ENCODE data around the gene DDX31. TPM values are rescaled to one million over a fixed set of nuclear protein-coding genes. Genes with fewer than 3 reads are reported as not detected.
A peak's percentile ranks its signal among the peaks of the same experiment; 100 is the strongest.

The DDX31 gene
- total RNA-seq, 1 experiment from 2014 or later = 21.9 TPM

GRCh38 chr9:132562306-132562573 is 107.5 kb downstream of the DDX31 start:
- peak; percentile 20 for DNase-seq (ENCODE audit: low spot score)
- in situ Hi-C loops (cut with HindIII; ENCODE audit: low sequenced_read_pairs) = loop anchor here (10.0 kb wide), 1 partner anchor 157 kb away; the partner anchor contains the start of gene TTF1

GRCh38 chr9:132560616-132561202 is 109.1 kb downstream of the DDX31 start:
- in situ Hi-C loops (cut with HindIII; ENCODE audit: low sequenced_read_pairs) = loop anchor here (10.0 kb wide), 1 partner anchor 156 kb away; the partner anchor contains the start of gene TTF1
- DNase-seq (ENCODE audit: low spot score) = peak; percentile 86

GRCh38 chr9:132559711-132560110 is 110.1 kb downstream of the DDX31 start:
- no peak for DNase-seq (ENCODE audit: low spot score)
- in situ Hi-C loops (cut with HindIII; ENCODE audit: low sequenced_read_pairs) = loop anchor here (10.0 kb wide), 1 partner anchor 155 kb away; the partner anchor contains the start of gene TTF1

DNA sequence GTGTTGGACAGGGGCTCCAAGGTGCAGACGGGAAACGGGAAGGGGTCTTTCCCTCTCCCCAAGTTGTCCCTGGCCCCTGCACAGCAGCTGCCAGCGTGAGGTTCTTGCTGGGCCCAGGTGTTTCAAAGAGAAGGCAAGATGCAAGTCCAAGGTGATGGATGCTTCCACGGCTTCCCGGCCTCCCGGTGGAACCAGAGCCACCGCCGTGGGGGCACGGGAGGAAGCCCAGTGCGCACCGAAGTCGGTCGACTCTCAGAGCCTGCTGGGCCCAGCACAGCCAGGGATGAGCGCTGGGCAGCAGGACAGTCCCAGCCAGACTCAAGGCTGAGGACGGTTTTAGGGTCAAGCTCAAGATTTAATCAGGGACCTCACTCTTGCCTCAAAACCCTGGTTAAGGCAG is 112.6 kb downstream of the DDX31 start:
- in situ Hi-C loops (cut with HindIII; ENCODE audit: low sequenced_read_pairs) = no loop called here
- no peak for DNase-seq (ENCODE audit: low spot score)

DNA sequence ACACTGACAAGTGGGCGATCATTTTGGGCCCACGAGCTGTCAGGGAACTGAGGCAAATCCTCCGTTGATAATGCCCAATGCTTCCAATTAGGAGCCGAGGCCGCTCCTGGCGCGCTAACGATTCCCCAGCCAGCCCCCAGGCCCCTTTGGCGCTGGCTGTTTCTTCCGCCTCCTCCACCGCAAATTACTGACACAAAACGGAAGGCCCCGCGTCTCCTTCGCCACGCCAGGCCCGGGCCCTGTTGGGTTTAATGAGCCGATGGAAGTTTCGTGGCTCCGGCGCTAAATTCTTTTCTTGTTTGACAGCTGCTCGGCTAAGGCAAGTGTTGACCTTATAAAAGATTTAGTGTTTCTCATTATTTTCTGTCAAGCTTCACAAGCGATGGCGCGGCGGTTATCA is 113.1 kb downstream of the DDX31 start:
- DNase-seq (ENCODE audit: low spot score) = no peak
- in situ Hi-C loops (cut with HindIII; ENCODE audit: low sequenced_read_pairs) = no loop called here

DNA sequence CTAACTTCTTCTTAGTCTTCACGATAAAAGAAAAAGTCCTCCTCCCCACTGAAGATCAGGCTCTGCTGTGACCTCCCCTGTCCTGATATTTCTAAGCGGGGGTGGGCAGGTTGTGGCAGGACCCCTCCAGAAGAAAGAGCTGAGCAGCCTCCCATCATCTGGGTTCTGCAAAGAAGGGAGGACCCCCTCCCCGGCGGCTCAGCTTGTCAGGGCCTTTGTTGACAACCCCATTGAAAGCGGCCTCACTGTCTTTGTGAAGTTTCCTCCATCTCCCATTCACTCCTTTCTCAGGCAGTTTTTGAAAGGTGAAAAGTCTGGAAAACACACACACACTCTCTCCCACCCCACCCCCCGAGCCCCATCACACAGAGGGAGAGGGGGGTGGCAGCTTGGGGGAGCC is 113.5 kb downstream of the DDX31 start:
- DNase-seq (ENCODE audit: low spot score) = no peak
- in situ Hi-C loops (cut with HindIII; ENCODE audit: low sequenced_read_pairs) = no loop called here

DNA sequence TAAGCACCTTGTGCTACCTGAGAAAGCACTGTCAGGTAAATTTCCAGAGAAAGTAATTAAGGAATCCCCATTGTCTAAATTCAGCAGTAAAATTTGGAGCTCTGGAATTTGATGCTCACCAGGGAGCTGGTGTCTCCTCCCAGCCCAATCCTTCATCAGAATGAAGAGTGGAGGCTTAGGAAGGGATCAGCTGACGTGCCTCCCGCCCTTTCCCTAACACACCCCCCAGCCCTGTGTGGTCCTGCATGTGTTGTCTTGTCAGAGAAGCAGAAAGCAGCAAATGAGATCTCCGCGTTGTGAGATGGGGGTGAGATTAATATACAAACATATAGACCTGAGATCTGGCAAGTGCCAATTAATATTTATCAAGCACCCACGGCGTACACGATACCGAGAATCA is 114.3 kb downstream of the DDX31 start:
- DNase-seq (ENCODE audit: low spot score) = no peak
- in situ Hi-C loops (cut with HindIII; ENCODE audit: low sequenced_read_pairs) = no loop called here

DNA sequence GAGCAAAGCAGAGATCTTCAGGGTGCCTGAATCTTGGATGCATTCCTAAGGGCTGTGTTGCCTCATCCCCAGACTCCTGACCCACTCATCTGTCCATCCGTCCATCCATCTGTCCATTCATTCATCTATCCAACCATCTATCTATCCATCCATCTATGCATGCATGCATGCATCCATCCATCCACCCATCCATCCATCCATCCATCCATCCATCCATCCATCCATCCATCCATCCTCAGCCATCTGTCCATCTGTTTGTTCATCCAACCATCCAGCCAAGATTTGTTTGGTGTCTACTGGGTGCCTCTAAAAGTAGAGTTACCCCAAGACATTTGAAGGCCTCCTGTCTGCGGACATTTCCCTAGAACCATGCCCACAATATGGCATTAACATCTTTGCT is 115.0 kb downstream of the DDX31 start:
- in situ Hi-C loops (cut with HindIII; ENCODE audit: low sequenced_read_pairs) = no loop called here
- no peak for DNase-seq (ENCODE audit: low spot score)

DNA sequence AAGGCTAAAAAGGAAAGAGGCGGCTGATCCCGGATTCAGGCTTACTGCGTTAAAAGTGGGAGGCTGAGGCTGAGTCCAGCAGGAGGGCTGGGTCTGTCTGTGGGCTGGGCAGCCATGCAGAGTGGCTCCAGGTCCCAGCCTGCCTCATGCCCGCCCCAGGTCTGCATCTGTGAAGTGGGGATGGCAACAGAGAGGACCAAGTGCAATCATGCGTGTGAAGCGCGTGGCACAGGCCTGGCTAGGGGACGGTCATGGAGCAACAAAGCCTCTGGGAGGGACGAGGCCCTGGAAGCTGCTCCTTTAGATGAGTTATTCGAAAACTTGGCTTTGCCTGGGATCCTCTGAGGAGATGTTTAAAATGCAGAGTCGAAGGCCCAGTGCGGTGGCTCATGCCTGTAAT is 117.7 kb downstream of the DDX31 start:
- DNase-seq (ENCODE audit: low spot score) = no peak
- in situ Hi-C loops (cut with HindIII; ENCODE audit: low sequenced_read_pairs) = no loop called here

DNA sequence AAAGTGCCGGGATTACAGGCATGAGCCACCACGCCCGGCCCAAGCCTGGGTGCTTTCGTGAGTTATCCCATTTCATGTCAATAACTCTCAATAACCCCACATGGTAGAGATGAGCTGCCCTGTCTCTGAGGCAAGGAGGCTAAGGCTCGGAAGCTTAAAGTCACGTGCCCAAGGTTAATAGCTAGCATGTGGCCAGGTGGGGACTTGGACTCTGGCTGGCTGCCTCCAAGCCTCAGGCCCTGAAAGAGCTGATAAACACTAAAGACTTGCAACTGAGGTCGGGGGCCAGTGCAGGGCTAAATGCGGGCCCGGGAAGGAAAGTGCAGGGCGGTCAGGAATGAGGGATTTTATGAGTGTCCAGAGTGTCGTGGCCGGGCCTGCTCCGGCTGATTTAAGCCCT is 118.2 kb downstream of the DDX31 start:
- DNase-seq (ENCODE audit: low spot score) = no peak
- in situ Hi-C loops (cut with HindIII; ENCODE audit: low sequenced_read_pairs) = no loop called here

DNA sequence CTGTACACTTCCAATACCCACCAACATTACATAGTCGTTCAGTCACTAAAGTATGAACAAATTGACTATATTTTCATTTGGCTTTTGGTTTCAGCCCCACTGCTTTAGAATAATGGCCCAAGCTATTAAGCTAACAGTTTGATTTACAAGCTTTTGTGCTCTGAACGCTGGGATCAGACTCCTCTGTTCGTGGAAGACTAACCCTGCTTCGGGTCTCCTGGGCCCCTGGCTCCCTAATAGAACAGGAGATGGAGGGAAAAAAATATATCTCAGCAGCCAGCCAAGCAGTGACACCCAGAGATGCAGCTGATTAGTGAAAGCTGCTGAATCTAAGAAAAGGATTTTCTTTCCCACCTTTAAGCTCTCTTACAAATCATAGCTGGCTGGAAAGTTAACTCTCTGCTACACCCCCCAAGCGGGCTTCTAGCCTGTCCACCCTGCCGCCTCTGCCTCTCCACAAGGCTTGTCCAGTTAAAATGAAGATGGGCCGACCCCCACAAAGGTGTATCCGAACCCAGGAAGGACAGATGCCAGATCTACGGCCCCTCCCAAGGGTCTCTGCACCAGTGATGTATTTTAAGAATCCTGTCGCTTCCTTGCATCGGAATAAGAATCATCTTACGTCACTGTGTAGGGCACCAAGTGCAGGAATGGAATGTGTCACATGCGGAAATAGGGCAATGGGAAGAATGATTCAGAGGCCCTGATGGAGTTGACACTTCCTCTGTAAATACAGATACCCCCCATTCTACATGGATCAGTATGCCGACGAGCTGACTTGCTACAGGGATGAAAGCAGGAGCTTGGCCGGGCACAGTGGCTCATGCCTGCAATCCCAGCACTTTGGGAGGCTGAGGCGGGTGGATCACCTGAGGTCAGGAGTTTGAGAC is 120.8 kb downstream of the DDX31 start:
- in situ Hi-C loops (cut with HindIII; ENCODE audit: low sequenced_read_pairs) = no loop called here
- no peak for DNase-seq (ENCODE audit: low spot score)

DNA sequence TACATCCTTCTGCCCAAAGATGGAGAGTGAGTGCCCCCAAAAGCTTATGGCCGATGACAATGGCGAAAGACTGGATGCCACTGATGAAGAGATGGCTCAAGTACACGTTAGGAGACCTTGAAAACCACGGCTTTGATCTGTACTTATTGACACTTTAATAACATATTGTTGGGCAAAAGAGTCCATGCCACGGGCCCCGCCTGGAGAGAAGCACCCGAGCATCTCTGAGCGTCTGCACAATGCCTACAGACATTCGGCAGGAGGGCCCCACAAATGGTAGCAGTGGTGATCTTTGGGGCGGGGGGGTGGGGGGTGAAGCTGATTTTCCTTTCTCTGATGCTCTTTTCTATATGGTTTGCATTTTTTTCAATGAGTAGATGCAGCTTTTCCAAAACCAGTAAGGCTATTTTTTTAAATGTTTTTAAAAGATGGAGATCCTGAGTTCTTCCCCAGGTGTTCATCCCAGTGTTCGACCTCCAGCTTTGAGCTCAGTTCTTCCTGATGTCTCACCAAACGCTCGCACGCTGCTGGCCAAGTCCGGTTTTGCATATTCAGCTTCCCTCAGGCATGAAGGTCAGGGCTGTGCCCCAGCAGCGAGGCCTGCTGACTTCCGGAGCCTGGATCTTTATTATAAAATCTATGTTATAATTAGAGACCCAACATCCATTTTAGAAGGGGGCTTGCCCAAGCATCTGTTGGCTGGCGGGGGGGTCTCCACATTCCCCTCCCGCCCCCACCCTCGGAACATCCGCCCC is 121.6 kb downstream of the DDX31 start:
- DNase-seq (ENCODE audit: low spot score) = no peak
- in situ Hi-C loops (cut with HindIII; ENCODE audit: low sequenced_read_pairs) = no loop called here

DNA sequence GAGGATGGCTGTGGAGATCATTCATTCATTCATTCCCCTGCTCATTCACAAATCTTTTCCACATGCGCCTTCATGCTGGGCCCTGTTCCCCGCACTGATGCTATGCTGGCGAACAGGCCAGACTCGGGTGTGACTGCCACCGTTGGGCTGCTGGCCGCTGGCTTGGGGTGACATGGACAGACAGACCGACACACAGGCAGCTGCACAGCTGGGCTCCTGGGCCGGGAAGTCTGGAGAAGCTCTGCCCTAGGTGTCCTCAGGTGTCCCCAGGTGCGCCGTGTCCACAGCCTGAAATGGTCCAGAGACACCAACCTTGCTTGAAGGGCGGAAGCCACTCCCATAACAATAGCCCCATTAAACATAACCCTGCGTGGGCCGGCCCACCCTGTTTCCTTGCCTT is 122.3 kb downstream of the DDX31 start:
- in situ Hi-C loops (cut with HindIII; ENCODE audit: low sequenced_read_pairs) = no loop called here
- no peak for DNase-seq (ENCODE audit: low spot score)

- no peak for DNase-seq (ENCODE audit: low spot score)
- in situ Hi-C loops (cut with HindIII; ENCODE audit: low sequenced_read_pairs) = no loop called here
Observed at GRCh38 chr9:132547052-132547431, 122.7 kb downstream of the DDX31 start.

- DNase-seq (ENCODE audit: low spot score) = no peak
- in situ Hi-C loops (cut with HindIII; ENCODE audit: low sequenced_read_pairs) = no loop called here
Observed at GRCh38 chr9:132546148-132547051, 123.4 kb downstream of the DDX31 start.

GRCh38 chr9:132545578-132545977 is 124.2 kb downstream of the DDX31 start:
- in situ Hi-C loops (cut with HindIII; ENCODE audit: low sequenced_read_pairs) = no loop called here
- DNase-seq (ENCODE audit: low spot score) = no peak

DNA sequence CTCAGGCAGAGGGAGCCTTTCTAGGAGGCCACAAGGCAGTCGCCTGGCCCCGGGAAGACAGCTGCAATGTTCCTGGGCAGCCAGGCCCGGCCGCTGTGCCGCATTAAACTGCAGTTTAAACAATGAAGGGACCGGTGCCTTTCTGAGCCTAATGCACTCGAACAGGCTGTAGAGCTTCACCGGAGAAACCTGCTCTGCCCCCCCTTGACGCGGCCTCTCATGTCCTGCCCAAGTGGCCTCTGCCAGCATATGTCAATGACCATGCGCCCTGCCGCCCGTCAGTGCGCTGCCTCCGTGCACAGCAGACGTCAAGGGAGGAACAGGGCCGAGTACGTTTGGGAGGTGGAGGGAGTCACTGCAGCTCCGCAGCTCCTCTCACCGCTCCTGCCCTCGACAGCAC is 125.8 kb downstream of the DDX31 start:
- peak; percentile 81 for DNase-seq (ENCODE audit: low spot score)
- in situ Hi-C loops (cut with HindIII; ENCODE audit: low sequenced_read_pairs) = no loop called here

DNA sequence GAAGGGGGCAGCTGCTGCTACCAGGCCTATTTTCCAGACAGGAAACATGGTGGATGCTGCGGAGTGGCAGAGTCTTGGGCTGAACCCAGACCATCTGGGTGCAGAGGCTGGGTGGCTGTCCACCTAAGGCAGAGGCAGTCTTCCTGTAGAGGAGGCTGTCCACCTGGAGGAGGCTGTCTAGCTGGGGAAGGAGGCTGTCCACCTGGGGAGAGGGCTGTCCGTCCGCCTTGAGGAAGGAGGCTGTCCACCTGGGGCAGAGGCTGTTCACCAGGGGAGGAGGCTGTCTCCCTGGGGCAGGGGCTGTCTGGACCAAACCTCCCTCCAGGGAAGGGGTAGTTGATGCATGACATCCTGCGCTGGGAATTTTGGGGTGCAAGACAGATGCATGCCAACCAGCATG is 126.5 kb downstream of the DDX31 start:
- in situ Hi-C loops (cut with HindIII; ENCODE audit: low sequenced_read_pairs) = no loop called here
- DNase-seq (ENCODE audit: low spot score) = no peak
